ENCODE data around the gene UNC93A. TPM values are rescaled to one million over a fixed set of nuclear protein-coding genes. Genes with fewer than 3 reads are reported as not detected.

Gene UNC93A
- total and polyA plus RNA-seq, 9 of the 15 experiments (the other 6 are each of a cell fraction or from before 2014, with no cell fraction given): not detected

- BruUV-seq (replicated peaks): no TSS peak
- in situ Hi-C loops (cut with MboI) (no loop called here), intact Hi-C loops (cut with micrococcal nuclease) (no loop called here)
- Histone ChIP-seq H3K4me2 (ENCODE audit: insufficient read depth, low read length) (no peak overlapping the region), H3K9ac (ENCODE audit: insufficient read depth in 1 of 2, low read depth in 2 of 2, low read length in 2 of 2) (no peak overlapping the region), H3K4me3 (no peak overlapping the region), H3K27me3 (ENCODE audit: control insufficient read depth in 2 of 2, insufficient read depth in 2 of 2, low read length in 2 of 2) (peaks cover 8 to 39% of the 10 kb centered on the region in 2 experiments; a peak in 3 of 5 replicates), H3K9me3 (replicated peaks; ENCODE audit: control insufficient read depth, insufficient read depth, low read depth, low read length) (no peaks in the 10 kb centered on the region), H4K20me1 (replicated peaks; ENCODE audit: control insufficient read depth, insufficient read depth, low read length) (no peaks in the 10 kb centered on the region), H3K79me2 (ENCODE audit: control insufficient read depth, insufficient read depth, low read length) (no peaks in the 10 kb centered on the region), H3K4me1 (replicated peaks in 1 of 2; ENCODE audit: control insufficient read depth in 2 of 2, insufficient read depth in 2 of 2, low read length in 2 of 2) (peaks cover 0 to 3% of the 10 kb centered on the region in 2 experiments; a peak in 1 of 5 replicates), H3K36me3 (ENCODE audit: control insufficient read depth, insufficient read depth, low read length) (no peaks in the 10 kb centered on the region), H3K27ac (ENCODE audit: extremely low read depth, low read depth, low read length) (no peak overlapping the region), H3K9me1 (ENCODE audit: control insufficient read depth, insufficient read depth, low read length) (no peaks in the 10 kb centered on the region), H2AFZ (ENCODE audit: low read depth, low read length) (no peak overlapping the region)
- FAIRE-seq (no peak), ATAC-seq (no peak), DNase-seq (ENCODE audit: extremely low read depth in 1 of 4, low spot score in 3 of 4) (no peak)
- POLR2A ChIA-PET: interaction anchor here (0.7 to 1.2 kb wide), 2 partner anchors 10 to 16 kb away, joined by 3 read pairs; no protein-coding TSS in a partner anchor
- 6% methylated on average over 25 of the region's 26 CpGs for WGBS (ENCODE audit: insufficient coverage, low coverage, missing lambda C conversion rate)
- CTCF ChIA-PET (ENCODE audit: low intra/inter-chr PET ratio): no interaction called here
- TF ChIP-seq, protein P1, sequence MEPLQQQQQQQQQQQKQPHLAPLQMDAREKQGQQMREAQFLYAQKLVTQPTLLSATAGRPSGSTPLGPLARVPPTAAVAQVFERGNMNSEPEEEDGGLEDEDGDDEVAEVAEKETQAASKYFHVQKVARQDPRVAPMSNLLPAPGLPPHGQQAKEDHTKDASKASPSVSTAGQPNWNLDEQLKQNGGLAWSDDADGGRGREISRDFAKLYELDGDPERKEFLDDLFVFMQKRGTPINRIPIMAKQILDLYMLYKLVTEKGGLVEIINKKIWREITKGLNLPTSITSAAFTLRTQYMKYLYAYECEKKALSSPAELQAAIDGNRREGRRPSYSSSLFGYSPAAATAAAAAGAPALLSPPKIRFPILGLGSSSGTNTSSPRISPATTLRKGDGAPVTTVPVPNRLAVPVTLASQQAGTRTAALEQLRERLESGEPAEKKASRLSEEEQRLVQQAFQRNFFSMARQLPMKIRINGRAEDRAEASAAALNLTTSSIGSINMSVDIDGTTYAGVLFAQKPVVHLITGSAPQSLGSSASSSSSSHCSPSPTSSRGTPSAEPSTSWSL (CRISPR knock-in tag; IDR thresholded peaks at IDR 0.05; ENCODE audit: borderline replicate concordance): no peak
- no peak for TF ChIP-seq ZNF184 (CRISPR knock-in tag; IDR thresholded peaks at IDR 0.05)
- TF ChIP-seq, protein P2, sequence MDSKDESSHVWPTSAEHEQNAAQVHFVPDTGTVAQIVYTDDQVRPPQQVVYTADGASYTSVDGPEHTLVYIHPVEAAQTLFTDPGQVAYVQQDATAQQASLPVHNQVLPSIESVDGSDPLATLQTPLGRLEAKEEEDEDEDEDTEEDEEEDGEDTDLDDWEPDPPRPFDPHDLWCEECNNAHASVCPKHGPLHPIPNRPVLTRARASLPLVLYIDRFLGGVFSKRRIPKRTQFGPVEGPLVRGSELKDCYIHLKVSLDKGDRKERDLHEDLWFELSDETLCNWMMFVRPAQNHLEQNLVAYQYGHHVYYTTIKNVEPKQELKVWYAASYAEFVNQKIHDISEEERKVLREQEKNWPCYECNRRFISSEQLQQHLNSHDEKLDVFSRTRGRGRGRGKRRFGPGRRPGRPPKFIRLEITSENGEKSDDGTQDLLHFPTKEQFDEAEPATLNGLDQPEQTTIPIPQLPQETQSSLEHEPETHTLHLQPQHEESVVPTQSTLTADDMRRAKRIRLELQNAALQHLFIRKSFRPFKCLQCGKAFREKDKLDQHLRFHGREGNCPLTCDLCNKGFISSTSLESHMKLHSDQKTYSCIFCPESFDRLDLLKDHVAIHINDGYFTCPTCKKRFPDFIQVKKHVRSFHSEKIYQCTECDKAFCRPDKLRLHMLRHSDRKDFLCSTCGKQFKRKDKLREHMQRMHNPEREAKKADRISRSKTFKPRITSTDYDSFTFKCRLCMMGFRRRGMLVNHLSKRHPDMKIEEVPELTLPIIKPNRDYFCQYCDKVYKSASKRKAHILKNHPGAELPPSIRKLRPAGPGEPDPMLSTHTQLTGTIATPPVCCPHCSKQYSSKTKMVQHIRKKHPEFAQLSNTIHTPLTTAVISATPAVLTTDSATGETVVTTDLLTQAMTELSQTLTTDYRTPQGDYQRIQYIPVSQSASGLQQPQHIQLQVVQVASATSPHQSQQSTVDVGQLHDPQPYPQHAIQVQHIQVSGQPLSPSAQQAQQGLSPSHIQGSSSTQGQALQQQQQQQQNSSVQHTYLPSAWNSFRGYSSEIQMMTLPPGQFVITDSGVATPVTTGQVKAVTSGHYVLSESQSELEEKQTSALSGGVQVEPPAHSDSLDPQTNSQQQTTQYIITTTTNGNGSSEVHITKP (IDR thresholded peaks at IDR 0.05; ENCODE audit: partially characterized antibody): no peak
- no peak for TF ChIP-seq E4F1 (CRISPR knock-in tag; IDR thresholded peaks at IDR 0.05; ENCODE audit: borderline replicate concordance)
- TF ChIP-seq KLF6 (CRISPR knock-in tag; IDR thresholded peaks at IDR 0.05; ENCODE audit: borderline replicate concordance): no peak
- TF ChIP-seq, protein P3, sequence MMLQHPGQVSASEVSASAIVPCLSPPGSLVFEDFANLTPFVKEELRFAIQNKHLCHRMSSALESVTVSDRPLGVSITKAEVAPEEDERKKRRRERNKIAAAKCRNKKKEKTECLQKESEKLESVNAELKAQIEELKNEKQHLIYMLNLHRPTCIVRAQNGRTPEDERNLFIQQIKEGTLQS (IDR thresholded peaks at IDR 0.05): no peak
- TF ChIP-seq, protein P3 (CRISPR knock-in tag; conservative IDR thresholded peaks at IDR 0.05): no peak
- no peak for TF ChIP-seq TEAD2 (tag; IDR thresholded peaks at IDR 0.05)
- TF ChIP-seq CBX8 (IDR thresholded peaks at IDR 0.05; ENCODE audit: borderline replicate concordance, extremely low read depth, low read depth, low read length, poor library complexity, severe bottlenecking): no peak
- no peak for TF ChIP-seq SLC30A9 (CRISPR knock-in tag; IDR thresholded peaks at IDR 0.05)
These were observed 20.4 kb upstream of the UNC93A start for GRCh38 chr6:167270499-167271311.
